Body of pancreas (tissue), 4 donors: ENCODE results near the gene KRT222. TPM values are rescaled to one million over a fixed set of nuclear protein-coding genes. Genes with fewer than 3 reads are reported as not detected.

Source experiments
- ATAC-seq: fragments of 150-250 bp; one replicate; pipeline ENCODE4 v1.9.1; 2016
- DNase-seq, 4 donors: peaks; one replicate each; pipeline ENCODE4 v3.0.0-alpha.2; 2019
- H3K27ac ChIP-seq, 4 donors: fragments of 200-600 bp; sonication (generic); 1 replicate in 3 of 4; 2 replicates in 1 of 4; pipeline versions ENCODE4 v1.5.1 to v1.6.1; 2016 to 2019; ENCODE audit warnings: mild to moderate bottlenecking in 1 of 4, mixed read lengths in 1 of 4, moderate library complexity in 1 of 4
- H3K27me3 ChIP-seq, 2 donors: fragments of 200-600 bp; sonication (generic); one replicate each; pipeline ENCODE4 v1.6.0; 2016; ENCODE audit warnings: mild to moderate bottlenecking in 1 of 2
- H3K36me3 ChIP-seq, 2 donors: fragments of 200-600 bp; sonication (generic); replicated peaks in 1 of 2; 2 replicates each; pipeline ENCODE4 v1.5.1; 2016; ENCODE audit warnings: low read depth in 2 of 2; ENCODE audit not compliant: insufficient read depth in 1 of 2
- H3K4me1 ChIP-seq: fragments of 200-600 bp; sonication (generic); one replicate; pipeline ENCODE4 v1.6.0; 2016
- H3K4me3 ChIP-seq, 2 donors: fragments of 200-600 bp; sonication (generic); 1 replicate in 1 of 2; 2 replicates in 1 of 2; pipeline ENCODE4 v1.5.1; 2016 to 2019
- H3K9me3 ChIP-seq, 3 donors: fragments of 200-600 bp; sonication (generic); 1 replicate in 2 of 3; 2 replicates in 1 of 3; pipeline ENCODE4 v1.5.1; 2016
- CTCF ChIP-seq, 7 experiments: fragments of 450-650 bp in 4 of 7; fragments of 200-600 bp in 3 of 7; sonication (generic) in 3 of 7; IDR thresholded peaks; one replicate each; pipeline ENCODE4 v1.5.1; 2016 to 2019; ENCODE audit warnings: antibody characterized with exemption in 7 of 7
- POLR2A ChIP-seq, 3 donors: fragments of 450-650 bp; IDR thresholded peaks; one replicate each; pipeline ENCODE4 v1.6.1; 2016; ENCODE audit warnings: antibody characterized with exemption in 3 of 3, mild to moderate bottlenecking in 2 of 3
- WGBS, 2 donors: methylation state at CpG; one replicate each; pipeline ENCODE4 v1.1.5; 2017; 5-methylcytosine and 5-hydroxymethylcytosine counted together
- intact Hi-C: fragments of 100-400 bp; cut with DNase I; formaldehyde crosslinking; loops from one replicate; pipeline ENCODE4 v1.15.1; 2023
- total RNA-seq, 2 donors: library from RNA; depleted of rRNA; stranded (reverse); fragments of >200 nt; gene quantifications; one replicate each; pipeline ENCODE4 v1.1.0, GENCODE V29; 2016

The KRT222 gene
- total RNA-seq, 2 donors from 2014 or later: 0.66 to 1.6 TPM

DNA sequence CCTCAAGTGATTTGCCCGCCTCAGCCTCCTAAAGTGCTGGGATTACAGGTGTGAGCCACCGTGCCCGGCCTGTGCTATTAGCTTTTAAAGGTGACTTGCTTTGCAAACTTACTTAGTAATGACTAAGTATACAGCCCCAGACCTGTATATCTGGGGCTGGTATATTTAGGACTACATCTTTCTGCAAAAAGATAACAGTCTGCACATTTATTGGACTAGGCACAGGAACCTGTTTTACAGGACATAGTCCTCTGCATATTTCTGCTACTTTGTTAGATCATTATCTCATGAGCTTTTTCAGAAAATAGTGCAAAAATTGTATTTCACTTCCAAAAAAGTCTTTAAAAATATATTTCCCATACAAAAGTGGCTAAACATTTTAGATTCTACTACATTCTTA, 37.3 kb upstream of the KRT222 start:
- WGBS, 2 donors: 77 to 86% methylated on average over 3 of the region's 3 CpGs
- TF ChIP-seq POLR2A (IDR thresholded peaks at IDR 0.05): no peak
- TF ChIP-seq CTCF (IDR thresholded peaks at IDR 0.05): no peak

DNA sequence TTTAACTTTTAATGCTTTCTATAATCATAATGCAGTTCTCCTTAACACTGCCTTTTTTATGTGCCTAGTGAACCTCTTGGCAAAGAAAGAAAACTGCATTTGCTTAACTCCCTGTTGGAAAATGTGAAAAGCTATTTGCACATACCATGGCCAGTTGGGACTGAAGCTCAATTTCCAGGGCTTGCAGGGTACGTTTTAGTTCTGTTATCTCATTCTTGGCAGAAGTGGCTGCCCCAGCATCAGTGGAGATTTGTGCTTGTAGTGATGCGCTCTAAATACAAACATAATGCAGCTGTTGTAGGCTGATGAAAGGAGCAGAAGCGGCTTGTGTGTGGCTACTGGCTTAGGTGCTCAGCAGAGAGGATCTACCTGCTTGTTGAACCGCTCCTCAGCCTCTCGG, 34.9 kb upstream of the KRT222 start:
- Histone ChIP-seq H3K4me3 (no peak overlapping the region), H3K27me3 (no peaks in the 10 kb centered on the region), H3K36me3 (no peaks in the 10 kb centered on the region), H3K27ac (no peak overlapping the region), H3K4me1 (peaks cover 16% of the 10 kb centered on the region), H3K9me3 (no peaks in the 10 kb centered on the region)
- no peak for DNase-seq
- WGBS, 2 donors: 58 to 60% methylated on average over 5 of the region's 5 CpGs
- no peak for ATAC-seq
- no peak for TF ChIP-seq POLR2A (IDR thresholded peaks at IDR 0.05)
- TF ChIP-seq CTCF (IDR thresholded peaks at IDR 0.05): no peak
- intact Hi-C loops: no loop called here

More for the DNA sequence above, 37.3 kb upstream of the KRT222 start:
- Histone ChIP-seq H3K4me3 (no peak overlapping the region), H3K36me3 (no peaks in the 10 kb centered on the region), H3K27ac (no peak overlapping the region), H3K4me1 (peaks cover 6% of the 10 kb centered on the region), H3K27me3 (no peaks in the 10 kb centered on the region), H3K9me3 (no peaks in the 10 kb centered on the region)
- intact Hi-C loops: no loop called here
- DNase-seq (no peak), ATAC-seq (no peak)

DNA sequence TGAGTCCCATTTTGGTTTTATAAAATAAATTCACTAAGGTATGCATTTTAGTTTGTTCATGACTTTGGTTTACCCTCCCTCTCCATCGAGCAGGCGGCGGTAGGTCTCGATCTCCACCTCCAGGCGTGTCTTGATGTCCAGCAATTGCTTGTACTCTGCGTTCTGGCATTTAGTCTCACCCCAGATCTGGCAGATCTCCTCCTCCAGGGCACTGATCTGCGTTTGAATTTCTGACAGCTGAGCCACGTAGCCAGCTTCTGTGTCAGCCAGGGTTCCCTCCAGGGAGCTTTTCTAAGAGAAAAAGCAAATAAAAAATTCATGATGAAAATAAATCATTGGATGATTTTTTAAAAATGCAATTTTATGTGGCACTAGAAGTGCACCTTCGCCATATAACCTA, 34.4 kb upstream of the KRT222 start:
- Histone ChIP-seq H3K9me3 (no peaks in the 10 kb centered on the region), H3K4me3 (no peak overlapping the region), H3K27ac (no peak overlapping the region), H3K36me3 (no peaks in the 10 kb centered on the region), H3K27me3 (no peaks in the 10 kb centered on the region), H3K4me1 (peaks cover 21% of the 10 kb centered on the region)
- 50% methylated on average over 9 of the region's 9 CpGs for WGBS, 2 donors
- DNase-seq (no peak), ATAC-seq (no peak)
- intact Hi-C loops: no loop called here
- TF ChIP-seq CTCF (IDR thresholded peaks at IDR 0.05): no peak
- TF ChIP-seq POLR2A (IDR thresholded peaks at IDR 0.05): no peak

GRCh38 chr17:40697297-40697696, 32.3 kb upstream of the KRT222 start:
- H3K27me3 ChIP-seq: no peaks in the 10 kb centered on the region
- peak overlapping the region in 2 of 4 donors; percentile 4 to 57 for H3K27ac ChIP-seq
- 34 to 44% methylated on average over 7 of the region's 7 CpGs for WGBS, 2 donors
- DNase-seq (no peak), ATAC-seq (no peak)
- peaks cover 26% of the 10 kb centered on the region for H3K4me1 ChIP-seq
- H3K4me3 ChIP-seq: no peak overlapping the region
- no peak for TF ChIP-seq CTCF (IDR thresholded peaks at IDR 0.05)
- TF ChIP-seq POLR2A (IDR thresholded peaks at IDR 0.05): no peak
- no peaks in the 10 kb centered on the region for H3K9me3 ChIP-seq
- no peaks in the 10 kb centered on the region for H3K36me3 ChIP-seq
- intact Hi-C loops: no loop called here

DNA sequence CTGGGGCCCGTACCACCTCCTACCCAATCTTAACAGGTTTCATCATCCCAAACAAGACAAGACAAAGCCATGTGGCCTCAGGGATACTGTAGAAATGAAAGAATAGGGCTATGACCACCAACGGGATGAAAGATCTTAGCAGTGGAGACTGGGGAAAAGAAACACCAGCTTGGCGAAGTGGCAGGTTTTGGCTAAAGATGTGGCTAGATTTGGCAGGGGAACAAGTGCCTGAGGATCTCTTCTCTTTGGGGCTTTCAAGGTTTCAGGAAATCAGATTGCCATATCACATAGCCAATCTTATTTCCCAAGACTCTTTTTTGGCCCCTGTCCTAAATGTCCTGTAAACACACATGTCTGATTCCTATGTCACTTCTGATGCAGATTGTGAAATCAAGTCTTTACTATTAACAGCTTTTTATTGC, 31.7 kb upstream of the KRT222 start:
- DNase-seq: no peak

More for the DNA sequence above, 31.7 kb upstream of the KRT222 start:
- 37 to 49% methylated on average over 3 of the region's 3 CpGs for WGBS, 2 donors
- H3K4me3 ChIP-seq: no peak overlapping the region
- no peak for ATAC-seq
- no peaks in the 10 kb centered on the region for H3K9me3 ChIP-seq
- intact Hi-C loops: no loop called here
- no peaks in the 10 kb centered on the region for H3K36me3 ChIP-seq
- no peaks in the 10 kb centered on the region for H3K27me3 ChIP-seq
- TF ChIP-seq POLR2A (IDR thresholded peaks at IDR 0.05) (no peak), CTCF (IDR thresholded peaks at IDR 0.05) (no peak)
- H3K27ac ChIP-seq: peak overlapping the region in 3 of 4 donors; percentile 49 to 75 (median 57)
- peaks cover 26% of the 10 kb centered on the region for H3K4me1 ChIP-seq
